Measurements from ENCODE around the gene PIGH. TPM values are rescaled to one million over a fixed set of nuclear protein-coding genes. Genes with fewer than 3 reads are reported as not detected.

PIGH gene
- total RNA-seq, 4 donors from 2014 or later: 22.1 to 31.4 (median 29.2) TPM

DNA sequence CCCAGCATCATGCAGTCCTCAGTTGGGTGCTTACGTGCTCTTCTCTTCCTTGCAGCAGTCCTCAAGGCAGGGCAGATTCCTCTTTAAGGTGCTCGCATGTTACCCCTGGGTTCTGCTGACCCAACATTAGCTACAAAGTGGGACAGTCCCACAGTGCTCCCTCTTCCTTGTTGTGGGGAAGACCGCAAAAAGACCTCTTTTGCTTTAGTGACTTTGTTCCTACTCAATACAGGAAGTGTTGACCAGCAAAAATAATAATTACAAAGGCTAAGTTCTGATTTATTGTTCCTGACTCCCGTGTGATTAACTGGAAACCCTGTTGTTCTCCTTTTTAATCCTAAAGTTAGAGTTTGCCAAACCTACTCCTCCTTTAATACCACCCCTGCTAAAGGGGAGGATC is 13.7 kb downstream of the PIGH start:
- intact Hi-C loops (cut with DNase I; ENCODE audit: low total_unique reads): no loop called here
- WGBS, 2 donors: 65 to 70% methylated on average over 4 of the region's 4 CpGs
- DNase-seq (ENCODE audit: low spot score in 2 of 2): peak in 1 of 2 donors; percentile 49
- TF ChIP-seq, protein P1, sequence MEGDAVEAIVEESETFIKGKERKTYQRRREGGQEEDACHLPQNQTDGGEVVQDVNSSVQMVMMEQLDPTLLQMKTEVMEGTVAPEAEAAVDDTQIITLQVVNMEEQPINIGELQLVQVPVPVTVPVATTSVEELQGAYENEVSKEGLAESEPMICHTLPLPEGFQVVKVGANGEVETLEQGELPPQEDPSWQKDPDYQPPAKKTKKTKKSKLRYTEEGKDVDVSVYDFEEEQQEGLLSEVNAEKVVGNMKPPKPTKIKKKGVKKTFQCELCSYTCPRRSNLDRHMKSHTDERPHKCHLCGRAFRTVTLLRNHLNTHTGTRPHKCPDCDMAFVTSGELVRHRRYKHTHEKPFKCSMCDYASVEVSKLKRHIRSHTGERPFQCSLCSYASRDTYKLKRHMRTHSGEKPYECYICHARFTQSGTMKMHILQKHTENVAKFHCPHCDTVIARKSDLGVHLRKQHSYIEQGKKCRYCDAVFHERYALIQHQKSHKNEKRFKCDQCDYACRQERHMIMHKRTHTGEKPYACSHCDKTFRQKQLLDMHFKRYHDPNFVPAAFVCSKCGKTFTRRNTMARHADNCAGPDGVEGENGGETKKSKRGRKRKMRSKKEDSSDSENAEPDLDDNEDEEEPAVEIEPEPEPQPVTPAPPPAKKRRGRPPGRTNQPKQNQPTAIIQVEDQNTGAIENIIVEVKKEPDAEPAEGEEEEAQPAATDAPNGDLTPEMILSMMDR (IDR thresholded peaks at IDR 0.05): no peak
- TF ChIP-seq POLR2A (IDR thresholded peaks at IDR 0.05): no peak
- H3K4me3 ChIP-seq (ENCODE audit: low read depth, poor library complexity, severe bottlenecking): no peak overlapping the region

DNA sequence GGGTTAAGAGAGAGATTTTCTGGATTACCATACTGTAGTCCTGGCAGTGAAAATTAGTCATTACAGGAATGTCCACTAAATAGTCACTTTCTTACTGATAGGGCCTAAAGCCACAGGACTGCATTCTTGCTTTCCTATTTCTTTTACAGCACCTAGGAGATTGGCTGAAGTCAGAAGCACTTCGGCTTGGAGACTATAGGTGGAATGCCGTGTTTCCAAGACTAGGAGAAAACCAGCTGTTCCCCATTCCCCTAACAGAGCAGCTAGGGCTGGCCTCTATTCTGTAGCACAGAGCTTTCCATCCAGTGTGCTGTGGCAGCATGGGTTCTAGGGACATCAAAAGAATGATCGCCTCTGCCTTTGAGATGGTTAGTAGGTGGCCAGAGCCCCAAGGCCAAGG is 15.1 kb downstream of the PIGH start:
- TF ChIP-seq, protein P1 (IDR thresholded peaks at IDR 0.05): no peak
- no peak overlapping the region for H3K4me3 ChIP-seq (ENCODE audit: low read depth, poor library complexity, severe bottlenecking)
- intact Hi-C loops (cut with DNase I; ENCODE audit: low total_unique reads): no loop called here
- DNase-seq (ENCODE audit: low spot score in 2 of 2): peak in 1 of 2 donors; percentile 26
- WGBS, 2 donors: 71 to 86% methylated on average over 3 of the region's 3 CpGs

DNA sequence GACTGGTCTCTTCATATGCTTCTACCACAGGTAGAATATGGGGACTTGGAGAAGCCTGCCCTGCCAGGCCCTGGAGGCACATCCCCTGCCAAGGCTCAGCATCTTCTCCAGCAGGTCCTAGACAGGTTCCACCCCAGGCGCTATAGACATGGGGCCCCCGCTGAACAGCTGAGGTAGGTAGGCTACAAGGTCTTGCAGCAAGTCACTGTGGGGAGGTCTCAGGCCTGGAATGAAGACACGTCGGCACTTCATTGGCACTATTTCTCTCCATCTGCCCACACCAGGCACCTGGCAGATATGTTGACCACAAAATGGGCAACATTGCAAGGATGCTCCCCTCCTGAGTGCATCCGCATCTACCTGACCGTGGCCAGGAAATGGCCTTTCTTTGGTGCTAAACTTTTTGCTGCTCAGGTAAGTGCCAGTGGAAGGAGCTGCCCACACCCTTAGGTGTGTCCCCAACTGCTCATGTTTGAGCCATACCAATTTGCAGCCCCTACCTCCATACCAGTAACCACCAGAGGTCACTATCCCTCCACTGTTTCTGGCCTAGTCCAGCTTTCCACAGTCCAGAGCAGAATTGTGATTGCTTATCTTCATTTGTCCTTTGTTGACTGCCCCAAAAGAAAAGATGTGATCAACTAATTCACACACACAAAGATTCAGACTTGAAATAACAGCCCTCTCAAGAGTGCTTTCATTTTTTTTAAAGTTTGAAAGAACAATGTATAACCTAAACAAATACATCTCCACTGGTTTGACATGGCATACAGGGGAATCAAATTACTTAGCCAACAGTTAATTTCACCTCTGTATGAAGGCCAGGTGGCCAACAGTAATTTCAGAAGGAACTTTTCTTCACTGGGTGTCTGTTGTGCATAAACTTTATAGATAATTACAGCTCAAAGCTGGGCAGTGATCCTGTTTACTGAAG is 16.1 kb downstream of the PIGH start:
- TF ChIP-seq POLR2A (IDR thresholded peaks at IDR 0.05): no peak
- TF ChIP-seq, protein P1 (IDR thresholded peaks at IDR 0.05): peak in 1 of 3 donors; percentile 35
- intact Hi-C loops (cut with DNase I; ENCODE audit: low total_unique reads): no loop called here
- no peak overlapping the region for H3K4me3 ChIP-seq (ENCODE audit: low read depth, poor library complexity, severe bottlenecking)
- WGBS, 2 donors: 88 to 93% methylated on average over 6 of the region's 6 CpGs
- peak in 1 of 2 donors; percentile 70 for DNase-seq (ENCODE audit: low spot score in 2 of 2)

DNA sequence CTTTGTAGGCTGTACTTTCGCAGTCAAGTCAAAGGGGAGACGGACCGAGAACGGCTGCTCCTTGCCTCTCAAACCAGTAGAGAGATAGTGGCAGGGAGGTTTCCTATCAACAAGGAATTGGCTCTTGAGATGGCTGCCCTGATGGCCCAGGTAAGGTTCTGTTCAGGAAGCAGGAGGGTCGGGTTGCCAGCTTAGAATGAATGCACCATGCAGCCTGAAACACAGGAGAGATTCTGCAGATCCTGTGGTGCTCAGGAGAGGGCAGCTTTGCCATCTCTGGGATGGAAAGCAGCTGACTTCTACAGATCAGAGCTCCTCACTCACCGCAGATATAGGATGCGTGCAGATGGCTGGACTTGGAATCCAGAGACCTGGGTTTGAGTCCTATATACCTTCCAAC is 18.0 kb downstream of the PIGH start:
- H3K4me3 ChIP-seq (ENCODE audit: low read depth, poor library complexity, severe bottlenecking): no peak overlapping the region
- intact Hi-C loops (cut with DNase I; ENCODE audit: low total_unique reads): no loop called here
- peak in 1 of 2 donors; percentile 37 for DNase-seq (ENCODE audit: low spot score in 2 of 2)
- TF ChIP-seq, protein P1 (IDR thresholded peaks at IDR 0.05): no peak
- no peak for TF ChIP-seq POLR2A (IDR thresholded peaks at IDR 0.05)
- 75 to 89% methylated on average over 7 of the region's 7 CpGs for WGBS, 2 donors

DNA sequence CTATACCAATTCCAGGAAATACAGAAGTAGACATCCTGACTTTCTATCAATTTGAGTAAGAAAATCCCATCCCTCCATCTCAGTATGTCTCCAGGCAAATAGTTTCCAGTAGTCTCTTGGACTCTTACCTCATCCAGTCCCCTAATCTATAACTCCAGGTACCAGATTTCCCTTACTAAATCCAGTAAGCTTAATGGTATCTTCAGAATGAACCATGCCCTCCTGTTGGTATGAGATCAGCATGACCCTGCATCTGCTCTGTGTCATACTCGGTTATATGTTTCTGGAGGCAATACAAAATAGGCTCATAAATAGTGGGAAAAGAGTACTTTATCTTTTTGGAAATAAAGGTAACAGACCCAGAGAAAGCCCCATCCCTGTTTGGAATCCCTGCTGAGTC is 18.4 kb downstream of the PIGH start:
- H3K4me3 ChIP-seq (ENCODE audit: low read depth, poor library complexity, severe bottlenecking): no peak overlapping the region
- no peak for TF ChIP-seq POLR2A (IDR thresholded peaks at IDR 0.05)
- TF ChIP-seq, protein P1 (IDR thresholded peaks at IDR 0.05): no peak
- intact Hi-C loops (cut with DNase I; ENCODE audit: low total_unique reads): no loop called here
- WGBS, 2 donors: 82 to 94% methylated on average over 1 of the region's 1 CpG
- DNase-seq (ENCODE audit: low spot score in 2 of 2): no peak

All from lower leg skin (tissue), 4 donors.